Measurements from ENCODE around the gene NKX1-2. TPM values are rescaled to one million over a fixed set of nuclear protein-coding genes. Genes with fewer than 3 reads are reported as not detected.

The NKX1-2 gene
- polyA plus RNA-seq, 1 donor, result not detected

GRCh38 chr10:124476043-124476725, 26.3 kb upstream of the NKX1-2 start:
- DNase-seq (ENCODE audit: low read depth), result no peak

- no peak for DNase-seq (ENCODE audit: low read depth)
Measured at GRCh38 chr10:124474514-124475070, 24.8 kb upstream of the NKX1-2 start.

- DNase-seq (ENCODE audit: low read depth), result no peak
Measured at GRCh38 chr10:124473070-124473469, 23.2 kb upstream of the NKX1-2 start.

- no peak for DNase-seq (ENCODE audit: low read depth)
Measured at GRCh38 chr10:124472071-124472470, 22.2 kb upstream of the NKX1-2 start.

GRCh38 chr10:124470544-124471434, 21.0 kb upstream of the NKX1-2 start:
- DNase-seq (ENCODE audit: low read depth), result no peak

- no peak for DNase-seq (ENCODE audit: low read depth)
Measured at GRCh38 chr10:124469956-124470484, 20.2 kb upstream of the NKX1-2 start.

GRCh38 chr10:124468624-124469023, 18.8 kb upstream of the NKX1-2 start:
- DNase-seq (ENCODE audit: low read depth), result no peak

- no peak for DNase-seq (ENCODE audit: low read depth)
Measured at GRCh38 chr10:124467165-124467564, 17.3 kb upstream of the NKX1-2 start.

GRCh38 chr10:124465777-124466488, 16.1 kb upstream of the NKX1-2 start:
- no peak for DNase-seq (ENCODE audit: low read depth)

- no peak for DNase-seq (ENCODE audit: low read depth)
Measured at GRCh38 chr10:124465003-124465776, 15.4 kb upstream of the NKX1-2 start.

GRCh38 chr10:124464028-124464965, 14.5 kb upstream of the NKX1-2 start:
- DNase-seq (ENCODE audit: low read depth), result no peak

- no peak for DNase-seq (ENCODE audit: low read depth)
Measured at GRCh38 chr10:124462348-124462695, 12.5 kb upstream of the NKX1-2 start.

- DNase-seq (ENCODE audit: low read depth), result peak; percentile 55
Measured at GRCh38 chr10:124461642-124462347, 12.0 kb upstream of the NKX1-2 start, which contains the start of gene LHPP. Gene LHPP (plus strand): TSS chr10:124461823. CDS start chr10:124461863, 40 bp downstream.

GRCh38 chr10:124460144-124460543, 10.3 kb upstream of the NKX1-2 start:
- DNase-seq (ENCODE audit: low read depth), result no peak

- DNase-seq (ENCODE audit: low read depth), result no peak
Measured at GRCh38 chr10:124459395-124459794, 9.6 kb upstream of the NKX1-2 start.

- DNase-seq (ENCODE audit: low read depth), result no peak
Measured at GRCh38 chr10:124458889-124459288, 9.1 kb upstream of the NKX1-2 start.

- DNase-seq (ENCODE audit: low read depth), result no peak
Measured at GRCh38 chr10:124458473-124458872, 8.6 kb upstream of the NKX1-2 start.

- no peak for DNase-seq (ENCODE audit: low read depth)
Measured at GRCh38 chr10:124455441-124455840, 5.6 kb upstream of the NKX1-2 start.

- DNase-seq (ENCODE audit: low read depth), result no peak
Measured at GRCh38 chr10:124453960-124454610, 4.2 kb upstream of the NKX1-2 start.
